H1 (cell line): ENCODE measurements around the gene CDC45. TPM values are rescaled to one million over a fixed set of nuclear protein-coding genes. Genes with fewer than 3 reads are reported as not detected.

Source experiments
- CTCF ChIA-PET: fragments of 300-600 bp; sonication (Branson Sonifier 250); formaldehyde crosslinking; loops from one replicate; lab custom pipeline; 2021; ENCODE audit not compliant: partially characterized antibody; lab: Charles Lee
- POLR2A ChIA-PET: fragments of 300-600 bp; sonication (Branson Sonifier 250); formaldehyde crosslinking; loops from one replicate; lab custom pipeline; 2021; ENCODE audit warnings: inconsistent platforms; ENCODE audit not compliant: partially characterized antibody; lab: Charles Lee
- DNase-seq, 2 experiments: peaks; one replicate each; pipeline versions ENCODE4 v3.0.0 to v3.0.0-alpha.2; 2010 to 2022; ENCODE audit warnings: low spot score in 2 of 2, low read depth in 1 of 2, mixed read lengths in 1 of 2
- FAIRE-seq: peaks from 2 replicates; lab custom pipeline; 2011; peaks lifted over from hg19 to GRCh38; lab: Jason Lieb, UNC
- H2AFZ ChIP-seq: 2 replicates; pipeline ENCODE4 v1.8.1; 2012; ENCODE audit warnings: low read length, inconsistent platforms
- H2AK5ac ChIP-seq: 2 replicates; pipeline ENCODE4 v1.6.1; 2013; ENCODE audit warnings: low read depth, low read length
- H2BK120ac ChIP-seq: replicated peaks from 2 replicates; pipeline ENCODE3; 2013; ENCODE audit warnings: low read depth, low read length, inconsistent platforms
- H2BK12ac ChIP-seq: 2 replicates; pipeline ENCODE4 v1.6.1; 2013; ENCODE audit warnings: low read depth, low read length
- H2BK15ac ChIP-seq: 2 replicates; pipeline ENCODE4 v1.6.1; 2013; ENCODE audit warnings: low read length
- H2BK20ac ChIP-seq: 2 replicates; pipeline ENCODE4 v1.6.1; 2013; ENCODE audit warnings: low read length
- H2BK5ac ChIP-seq: 2 replicates; pipeline ENCODE4 v1.6.1; 2013; ENCODE audit warnings: low read depth, low read length
- H3K14ac ChIP-seq: 2 replicates; pipeline ENCODE4 v1.6.1; 2013; ENCODE audit warnings: inconsistent platforms; ENCODE audit not compliant: insufficient read length
- H3K18ac ChIP-seq: 2 replicates; pipeline ENCODE4 v1.6.1; 2013; ENCODE audit warnings: low read length; ENCODE audit errors: extremely low read depth
- H3K23ac ChIP-seq: 2 replicates; pipeline ENCODE4 v1.6.1; 2013; ENCODE audit warnings: inconsistent platforms; ENCODE audit not compliant: insufficient read length
- H3K23me2 ChIP-seq: 2 replicates; pipeline ENCODE4 v1.6.1; 2013; ENCODE audit warnings: low read depth, low read length
- H3K27ac ChIP-seq: 2 replicates; pipeline ENCODE4 v1.6.1; 2011; ENCODE audit warnings: low read depth, low read length, inconsistent platforms
- H3K27me3 ChIP-seq, 4 experiments: replicated peaks in 1 of 4; 1 replicate in 1 of 4; 2 replicates in 3 of 4; pipeline versions ENCODE4 v1.6.1 to v1.8.1; 2011 to 2013; ENCODE audit warnings: low read length in 3 of 4, mild to moderate bottlenecking in 3 of 4, inconsistent platforms in 2 of 4, mixed read lengths in 2 of 4, moderate library complexity in 1 of 4; ENCODE audit not compliant: control insufficient read depth in 3 of 4, insufficient read depth in 3 of 4; ENCODE audit errors: extremely low read depth in 1 of 4
- H3K36me3 ChIP-seq, 4 experiments: 2 replicates each; pipeline versions ENCODE4 v1.6.1 to v1.8.1; 2011 to 2013; ENCODE audit warnings: mild to moderate bottlenecking in 4 of 4, low read length in 3 of 4, moderate library complexity in 2 of 4, control low read depth in 1 of 4, inconsistent platforms in 1 of 4; ENCODE audit not compliant: insufficient read depth in 4 of 4, control insufficient read depth in 2 of 4
- H3K4ac ChIP-seq: replicated peaks from 2 replicates; pipeline ENCODE3; 2013; ENCODE audit warnings: low read length, low read depth, mixed read lengths, inconsistent platforms; ENCODE audit not compliant: insufficient read length
- H3K4me1 ChIP-seq, 4 experiments: replicated peaks in 1 of 4; 1 replicate in 1 of 4; 2 replicates in 3 of 4; pipeline versions ENCODE4 v1.6.1 to v1.8.1; 2011 to 2013; ENCODE audit warnings: low read length in 3 of 4, inconsistent platforms in 2 of 4, mixed read lengths in 1 of 4; ENCODE audit not compliant: insufficient read depth in 4 of 4, control insufficient read depth in 3 of 4
- H3K4me2 ChIP-seq, 2 experiments: 2 replicates each; pipeline versions ENCODE4 v1.6.1 to v1.8.1; 2011 to 2013; ENCODE audit warnings: low read depth in 2 of 2, low read length in 2 of 2, control low read depth in 1 of 2, inconsistent platforms in 1 of 2, mild to moderate bottlenecking in 1 of 2; ENCODE audit not compliant: insufficient read depth in 1 of 2
- H3K4me3 ChIP-seq, 4 experiments: fragments of 200-600, 300-600 bp in 1 of 4; sonication (generic), shearing (Covaris generic), sonication (Bioruptor Twin) in 1 of 4; 2 replicates each; pipeline versions ENCODE4 v1.5.1 to v1.8.1; 2011 to 2016; ENCODE audit warnings: low read length in 4 of 4, low read depth in 3 of 4, control low read depth in 2 of 4, inconsistent platforms in 2 of 4, mild to moderate bottlenecking in 2 of 4, mixed read lengths in 1 of 4, moderate library complexity in 1 of 4; ENCODE audit not compliant: insufficient read depth in 2 of 4; ENCODE audit errors: extremely low read depth in 1 of 4
- H3K56ac ChIP-seq: replicated peaks from 2 replicates; pipeline ENCODE3; 2013; ENCODE audit warnings: low read depth, mild to moderate bottlenecking, mixed read lengths, low read length, inconsistent platforms; ENCODE audit not compliant: insufficient read length
- H3K79me1 ChIP-seq: 2 replicates; pipeline ENCODE4 v1.6.1; 2013; ENCODE audit warnings: low read depth, low read length, control low read depth
- H3K79me2 ChIP-seq, 2 experiments: 2 replicates each; pipeline versions ENCODE4 v1.6.1 to v1.8.1; 2012 to 2013; ENCODE audit warnings: low read length in 2 of 2, mild to moderate bottlenecking in 2 of 2, inconsistent platforms in 1 of 2; ENCODE audit not compliant: insufficient read depth in 2 of 2, control insufficient read depth in 1 of 2
- H3K9ac ChIP-seq, 4 experiments: replicated peaks in 1 of 4; 1 replicate in 1 of 4; 2 replicates in 3 of 4; pipeline versions ENCODE4 v1.6.1 to v1.8.1; 2011 to 2013; ENCODE audit warnings: low read depth in 3 of 4, low read length in 3 of 4, control low read depth in 2 of 4, mild to moderate bottlenecking in 2 of 4, moderate library complexity in 2 of 4, inconsistent platforms in 1 of 4; ENCODE audit errors: extremely low read depth in 1 of 4
- H3K9me3 ChIP-seq, 2 experiments: 2 replicates each; pipeline versions ENCODE4 v1.6.1 to v1.8.1; 2012 to 2013; ENCODE audit warnings: mild to moderate bottlenecking in 2 of 2, moderate library complexity in 2 of 2, control low read depth in 1 of 2, inconsistent platforms in 1 of 2, low read depth in 1 of 2, low read length in 1 of 2, mixed read lengths in 1 of 2; ENCODE audit not compliant: insufficient read depth in 2 of 2
- H4K20me1 ChIP-seq, 2 experiments: replicated peaks in 1 of 2; 2 replicates each; pipeline versions ENCODE3 to v1.8.1; 2011 to 2013; ENCODE audit warnings: inconsistent platforms in 2 of 2, low read length in 2 of 2, mild to moderate bottlenecking in 1 of 2; ENCODE audit not compliant: insufficient read depth in 2 of 2, control insufficient read depth in 1 of 2
- H4K5ac ChIP-seq: 2 replicates; pipeline ENCODE4 v1.6.1; 2013; ENCODE audit warnings: low read length, low read depth, mixed read lengths, inconsistent platforms; ENCODE audit not compliant: insufficient read length
- H4K8ac ChIP-seq: 2 replicates; pipeline ENCODE4 v1.8.0; 2013; ENCODE audit warnings: mild to moderate bottlenecking, moderate library complexity, low read length, inconsistent platforms; ENCODE audit not compliant: insufficient read depth; ENCODE audit errors: extremely low read depth
- H4K91ac ChIP-seq: replicated peaks from 2 replicates; pipeline ENCODE3; 2013; ENCODE audit warnings: low read length, mixed read lengths, inconsistent platforms; ENCODE audit not compliant: insufficient read length
- ASH2L ChIP-seq: fragments of 200-600, 300-600 bp; sonication (generic); IDR thresholded peaks from one replicate; pipeline ENCODE4 v1.7.1; 2017; ENCODE audit warnings: low read length
- TAF7 ChIP-seq: optimal IDR thresholded peaks from 2 replicates; pipeline ENCODE3; 2011; ENCODE audit warnings: low read depth, mild to moderate bottlenecking, inconsistent platforms, low read length, moderate library complexity, borderline replicate concordance
- TBP ChIP-seq: IDR thresholded peaks from 2 replicates; pipeline ENCODE4 v1.6.1; 2011; ENCODE audit warnings: low read depth, low read length, improper control_type of control experiment
- WGBS, 2 experiments: shearing (Covaris generic) in 1 of 2; methylation state at CpG; one replicate each; pipeline versions ENCODE4 v1.1.6 to v1.1.7; 2013 to 2015; ENCODE audit warnings: low lambda C conversion rate in 2 of 2, mixed read lengths in 2 of 2, inconsistent platforms in 1 of 2, low coverage in 1 of 2, missing lambda C conversion rate in 1 of 2; ENCODE audit not compliant: insufficient replicate concordance in 2 of 2, insufficient coverage in 1 of 2, insufficient read length in 1 of 2; ENCODE audit errors: extremely low coverage in 1 of 2, missing lambda C conversion rate in 1 of 2; 5-methylcytosine and 5-hydroxymethylcytosine counted together
- polyA plus RNA-seq, 7 experiments: library from polyadenylated mRNA; depleted of rRNA in 3 of 7; stranded (reverse) in 5 of 7; unstranded in 2 of 7; fragments of >200 nt in 5 of 7; fragments of 200-250 nt in 2 of 7; gene quantifications; 1 replicate in 5 of 7; 2 replicates in 1 of 7; 4 replicates in 1 of 7; pipeline versions ENCODE4 v1.2.1 to v1.2.3, GENCODE V29; 2011 to 2013; ENCODE audit warnings: missing spikeins in 2 of 7, mixed read lengths in 2 of 7
- total RNA-seq: library from RNA; stranded (reverse); fragmentation: NEBNext Ultra II Directional; extraction: Animal tissue kit (Norgen Biotek cat#: 25700); gene quantifications from 2 replicates; pipeline ENCODE4 v1.2.1, GENCODE V29; 2021

CDC45 gene
- total and polyA plus RNA-seq, 2 of the 8 experiments (the other 6 are each of a cell fraction or from before 2014, with no cell fraction given): 31.9 to 37.7 TPM

GRCh38 chr22:19466126-19466716 is 13.5 kb upstream of the CDC45 start:
- Histone ChIP-seq H3K56ac (no peak overlapping the region), H2BK120ac (no peak overlapping the region), H4K8ac (no peak overlapping the region), H3K36me3 (peaks cover 20 to 58% (median 48%) of the 10 kb centered on the region in 4 experiments), H4K20me1 (peaks cover 0 to 13% of the 10 kb centered on the region in 2 experiments), H3K14ac (no peak overlapping the region), H3K9ac (no peak overlapping the region), H3K27me3 (no peaks in the 10 kb centered on the region), H3K79me2 (no peaks in the 10 kb centered on the region), H2AFZ (no peak overlapping the region), H4K91ac (no peak overlapping the region), H3K4ac (no peak overlapping the region), H4K5ac (no peak overlapping the region), H2BK15ac (no peak overlapping the region), H2BK20ac (no peak overlapping the region), H3K18ac (no peak overlapping the region), H3K23ac (no peak overlapping the region), H3K4me1 (no peaks in the 10 kb centered on the region), H2BK12ac (no peak overlapping the region), H3K23me2 (no peaks in the 10 kb centered on the region), H3K4me2 (no peak overlapping the region), H3K79me1 (peaks cover 2% of the 10 kb centered on the region; the same call in 1 of the 2 replicates), H3K4me3 (no peak overlapping the region), H2BK5ac (no peak overlapping the region), H3K9me3 (no peaks in the 10 kb centered on the region), H2AK5ac (no peak overlapping the region), H3K27ac (no peak overlapping the region)
- WGBS, 2 experiments: 92% methylated on average over 14 of the region's 14 CpGs; no CpG with 5 or more reads in 1 of the 2 experiments
- ChIA-PET POLR2A (interaction anchor here (1.2 to 3.4 kb wide), 3 partner anchors 13 to 19 kb away, joined by 3 to 9 read pairs (median 4); partner anchors contain the start of genes CDC45 and UFD1), CTCF (interaction anchor here (1.1 to 4.6 kb wide), 3 partner anchors 7 to 155 kb away, joined by 4 to 34 read pairs (median 5); no protein-coding TSS in a partner anchor)
- FAIRE-seq: no peak
- DNase-seq: no peak
- TF ChIP-seq TAF7: no peak
- no peak for TF ChIP-seq TBP
- no peak for TF ChIP-seq ASH2L
